Mononuclear cell (primary cell): Measurements from ENCODE around the gene KRT33A. TPM values are rescaled to one million over a fixed set of nuclear protein-coding genes. Genes with fewer than 3 reads are reported as not detected.

Source experiments
- H3K27me3 ChIP-seq: 2 replicates; pipeline ENCODE4 v1.6.0; 2011; ENCODE audit warnings: low read length, control low read depth; ENCODE audit not compliant: insufficient read depth
- H3K4me1 ChIP-seq: 2 replicates; pipeline ENCODE4 v1.5.1; 2011; ENCODE audit warnings: mild to moderate bottlenecking, low read length, control low read depth; ENCODE audit not compliant: insufficient read depth
- H3K4me3 ChIP-seq: 2 replicates; pipeline ENCODE4 v1.5.1; 2011; ENCODE audit warnings: mild to moderate bottlenecking, low read length, moderate library complexity
- H3K9me3 ChIP-seq: 2 replicates; pipeline ENCODE4 v1.5.1; 2011; ENCODE audit warnings: low read depth, mild to moderate bottlenecking, control low read depth, low read length
- total RNA-seq: library from RNA; depleted of rRNA; stranded (reverse); fragments of >200 nt; gene quantifications from one replicate; pipeline ENCODE4 v1.2.3, GENCODE V29; 2012

Gene KRT33A
- total RNA-seq, 1 donor, result not detected

GRCh38 chr17:41307647-41308046 is 43.0 kb downstream of the KRT33A start:
- no peaks in the 10 kb centered on the region for H3K9me3 ChIP-seq
- peak overlapping the region; percentile 6 for H3K4me3 ChIP-seq
- H3K4me1 ChIP-seq, result peaks cover 37% of the 10 kb centered on the region
- H3K27me3 ChIP-seq, result no peaks in the 10 kb centered on the region

- Histone ChIP-seq H3K9me3 (no peaks in the 10 kb centered on the region), H3K27me3 (no peaks in the 10 kb centered on the region), H3K4me3 (no peak overlapping the region), H3K4me1 (peaks cover 32% of the 10 kb centered on the region)
These were observed 46.5 kb downstream of the KRT33A start for GRCh38 chr17:41304091-41304490.

- Histone ChIP-seq H3K4me1 (peaks cover 21% of the 10 kb centered on the region), H3K9me3 (no peaks in the 10 kb centered on the region), H3K4me3 (no peak overlapping the region), H3K27me3 (no peaks in the 10 kb centered on the region)
These were observed 47.6 kb downstream of the KRT33A start for GRCh38 chr17:41302981-41303380.

GRCh38 chr17:41301916-41302901 is 48.4 kb downstream of the KRT33A start, which contains the start of gene KRTAP29-1:
TSS of gene KRTAP29-1 (minus strand) at chr17:41302851. CDS start at chr17:41302851, 0 bp downstream.
- Histone ChIP-seq H3K4me3 (no peak within 1 kb of the TSS), H3K27me3 (no peaks in the 10 kb centered on the region), H3K9me3 (no peaks in the 10 kb centered on the region), H3K4me1 (peaks cover 14% of the 10 kb centered on the region)

- Histone ChIP-seq H3K4me3 (no peak overlapping the region), H3K4me1 (peaks cover 14% of the 10 kb centered on the region), H3K27me3 (no peaks in the 10 kb centered on the region), H3K9me3 (no peaks in the 10 kb centered on the region)
These were observed 49.3 kb downstream of the KRT33A start for GRCh38 chr17:41301204-41301790.

GRCh38 chr17:41298458-41299135 is 52.0 kb downstream of the KRT33A start:
- peaks cover 12% of the 10 kb centered on the region for H3K4me1 ChIP-seq
- H3K9me3 ChIP-seq, result no peaks in the 10 kb centered on the region
- no peak overlapping the region for H3K4me3 ChIP-seq
- H3K27me3 ChIP-seq, result no peaks in the 10 kb centered on the region

- Histone ChIP-seq H3K9me3 (no peaks in the 10 kb centered on the region), H3K4me1 (no peaks in the 10 kb centered on the region), H3K4me3 (no peak overlapping the region), H3K27me3 (no peaks in the 10 kb centered on the region)
These were observed 53.8 kb downstream of the KRT33A start for GRCh38 chr17:41296846-41297245.

Other genes starting within 250 kb of the KRT33A start
- not detected for gene KRTAP4-16, start 248.6 kb downstream of the KRT33A start, total RNA-seq
- not detected for gene KRTAP4-9, start 245.4 kb downstream of the KRT33A start, total RNA-seq
- not detected for gene KRTAP4-11, start 232.5 kb downstream of the KRT33A start, total RNA-seq
- not detected for gene KRTAP4-12, start 226.6 kb downstream of the KRT33A start, total RNA-seq
- gene KRTAP4-6, start 210.3 kb downstream of the KRT33A start, total RNA-seq, result not detected
- gene KRTAP4-5, start 201.0 kb downstream of the KRT33A start, total RNA-seq, result not detected
- gene KRTAP4-4, start 190.1 kb downstream of the KRT33A start, total RNA-seq, result not detected
- not detected for gene KRTAP4-3, start 182.6 kb downstream of the KRT33A start, total RNA-seq
- not detected for gene KRTAP4-2, start 172.6 kb downstream of the KRT33A start, total RNA-seq
- gene KRTAP4-1, start 165.9 kb downstream of the KRT33A start, total RNA-seq, result not detected
- not detected for gene KRTAP9-1, start 160.9 kb downstream of the KRT33A start, total RNA-seq
- gene KRTAP9-2, start 124.2 kb downstream of the KRT33A start, total RNA-seq, result not detected
- not detected for gene KRTAP9-3, start 118.4 kb downstream of the KRT33A start, total RNA-seq
- not detected for gene KRTAP9-8, start 112.8 kb downstream of the KRT33A start, total RNA-seq
- gene KRTAP9-4, start 101.1 kb downstream of the KRT33A start, total RNA-seq, result not detected
- not detected for gene KRTAP9-9, start 95.4 kb downstream of the KRT33A start, total RNA-seq
- gene KRTAP9-6, start 85.5 kb downstream of the KRT33A start, total RNA-seq, result not detected
- gene KRTAP9-7, start 75.1 kb downstream of the KRT33A start, total RNA-seq, result not detected
- gene KRTAP29-1, start 48.0 kb downstream of the KRT33A start, total RNA-seq, result not detected
- gene KRTAP16-1, start 41.5 kb downstream of the KRT33A start, total RNA-seq, result 0.21 TPM
- gene KRTAP17-1, start 35.1 kb downstream of the KRT33A start, total RNA-seq, result not detected
- not detected for gene KRT33B, start 19.0 kb upstream of the KRT33A start, total RNA-seq
- gene KRT34, start 31.5 kb upstream of the KRT33A start, total RNA-seq, result 0.10 TPM
- not detected for gene KRT31, start 46.8 kb upstream of the KRT33A start, total RNA-seq
- not detected for gene KRT37, start 73.8 kb upstream of the KRT33A start, total RNA-seq
- not detected for gene KRT38, start 90.2 kb upstream of the KRT33A start, total RNA-seq
- not detected for gene KRT32, start 116.6 kb upstream of the KRT33A start, total RNA-seq
- gene KRT35, start 130.3 kb upstream of the KRT33A start, total RNA-seq, result not detected
- not detected for gene KRT36, start 139.1 kb upstream of the KRT33A start, total RNA-seq
- 0.73 TPM for gene KRT13, start 154.8 kb upstream of the KRT33A start, total RNA-seq
- gene KRT15, start 168.1 kb upstream of the KRT33A start, total RNA-seq, result not detected
- 0.21 TPM for gene KRT19, start 177.5 kb upstream of the KRT33A start, total RNA-seq
- gene KRT9, start 221.2 kb upstream of the KRT33A start, total RNA-seq, result 0.10 TPM
- not detected for gene KRT14, start 236.1 kb upstream of the KRT33A start, total RNA-seq